Caco-2 (cell line): Measurements from ENCODE around the gene KIF18A. TPM values are rescaled to one million over a fixed set of nuclear protein-coding genes. Genes with fewer than 3 reads are reported as not detected.

Source experiments
- BruUV-seq: library from RNA; stranded (reverse); fragments of 400-500 nt; replicated peaks from 2 replicates; lab custom pipeline; 2021; lab: Mats Ljungman, UMichigan
- CTCF ChIA-PET: fragments of 300-600 bp; sonication (Branson Sonifier 250); formaldehyde crosslinking; loops from one replicate; lab custom pipeline; 2022; ENCODE audit warnings: antibody characterized with exemption; lab: Charles Lee
- POLR2A ChIA-PET: fragments of 300-600 bp; sonication (Branson Sonifier 250); formaldehyde crosslinking; loops from one replicate; lab custom pipeline; 2022; ENCODE audit warnings: antibody characterized with exemption; lab: Charles Lee
- DNase-seq, 2 experiments: peaks; one replicate each; pipeline versions ENCODE4 v3.0.0 to v3.0.0-alpha.2; 2020 to 2022
- H3K27me3 ChIP-seq: replicated peaks from 2 replicates; pipeline ENCODE4 v1.6.0; 2011; ENCODE audit warnings: low read length; ENCODE audit not compliant: control insufficient read depth, insufficient read depth
- H3K36me3 ChIP-seq: 2 replicates; pipeline ENCODE4 v1.5.1; 2011; ENCODE audit warnings: low read length; ENCODE audit not compliant: control insufficient read depth, insufficient read depth
- H3K4me1 ChIP-seq: fragments of 250-450 bp; sonication (Bioruptor Pico); 2 replicates; pipeline ENCODE4 v1.5.1; 2020; ENCODE audit warnings: mild to moderate bottlenecking
- H3K4me3 ChIP-seq: 2 replicates; pipeline ENCODE4 v1.5.1; 2011; ENCODE audit warnings: low read depth, mild to moderate bottlenecking, control low read depth, low read length
- H3K9me3 ChIP-seq: fragments of 250-450 bp; sonication (Bioruptor Pico); 2 replicates; pipeline ENCODE4 v1.5.1; 2020; ENCODE audit warnings: mild to moderate bottlenecking, moderate library complexity
- H3K27ac Mint-ChIP-seq: one replicate; pipeline ENCODE4 v1.8.0; 2022; ENCODE audit warnings: mixed read lengths; ENCODE audit not compliant: unreplicated experiment
- H3K27me3 Mint-ChIP-seq: one replicate; pipeline ENCODE4 v1.8.0; 2022; ENCODE audit warnings: mixed read lengths; ENCODE audit not compliant: insufficient read depth, unreplicated experiment
- H3K36me3 Mint-ChIP-seq: one replicate; pipeline ENCODE4 v1.8.0; 2022; ENCODE audit warnings: mild to moderate bottlenecking, mixed read lengths; ENCODE audit not compliant: insufficient read depth, unreplicated experiment
- H3K4me1 Mint-ChIP-seq: one replicate; pipeline ENCODE4 v1.8.0; 2022; ENCODE audit warnings: low read depth, mixed read lengths; ENCODE audit not compliant: unreplicated experiment
- H3K4me3 Mint-ChIP-seq: one replicate; pipeline ENCODE4 v1.8.0; 2022; ENCODE audit warnings: mild to moderate bottlenecking, moderate library complexity, mixed read lengths; ENCODE audit not compliant: unreplicated experiment
- H3K9me3 Mint-ChIP-seq: one replicate; pipeline ENCODE4 v1.8.0; 2022; ENCODE audit warnings: mixed read lengths; ENCODE audit not compliant: unreplicated experiment
- intact Hi-C: fragments of 100-400 bp; cut with micrococcal nuclease; formaldehyde crosslinking; loops from one replicate; pipeline ENCODE4 v1.10.0; 2022; ENCODE audit not compliant: unreplicated experiment
- total RNA-seq: library from RNA; stranded (reverse); gene quantifications from 2 replicates; pipeline ENCODE4 v1.2.3, GENCODE V29; 2022
- TF ChIP-seq, protein P1 (sequence below), 2 experiments: fragments of 200-600 bp in 1 of 2; IDR thresholded peaks; 1 replicate in 1 of 2; 2 replicates in 1 of 2; pipeline versions ENCODE4 v1.5.1 to v1.8.0; 2011 to 2022; ENCODE audit warnings: antibody characterized with exemption in 1 of 2, control low read depth in 1 of 2, inconsistent platforms in 1 of 2, low read depth in 1 of 2, low read length in 1 of 2, mild to moderate bottlenecking in 1 of 2, moderate library complexity in 1 of 2; ENCODE audit not compliant: insufficient read depth in 1 of 2, severe bottlenecking in 1 of 2, unreplicated experiment in 1 of 2

KIF18A gene
- total RNA-seq, 1 experiment from 2014 or later = 22.3 TPM

DNA sequence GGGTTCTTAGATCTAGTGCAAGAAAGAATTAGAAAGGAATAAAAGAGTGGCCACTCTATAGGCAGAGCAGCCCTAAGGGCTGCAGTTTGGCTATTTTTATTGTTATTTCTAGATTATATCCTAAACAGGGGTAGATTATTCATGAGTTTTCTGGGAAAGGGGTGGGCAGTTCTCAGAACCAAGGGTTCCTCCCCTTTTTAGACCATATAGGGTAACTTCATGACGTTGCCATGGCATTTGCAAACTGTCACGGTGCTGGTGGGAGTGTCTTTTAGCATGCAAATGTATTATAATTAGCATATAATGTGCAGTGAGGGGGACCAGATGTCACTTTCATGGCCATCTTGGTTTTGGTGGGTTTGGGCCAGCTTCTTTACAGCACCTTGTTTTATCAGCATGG lies 44.8 kb upstream of the KIF18A start:
- intact Hi-C loops = no loop called here
- H3K4me1 Mint-ChIP-seq = no peaks in the 10 kb centered on the region
- BruUV-seq = no TSS peak
- peaks cover 5% of the 10 kb centered on the region for H3K36me3 Mint-ChIP-seq
- CTCF ChIA-PET = no interaction called here
- TF ChIP-seq, protein P1, sequence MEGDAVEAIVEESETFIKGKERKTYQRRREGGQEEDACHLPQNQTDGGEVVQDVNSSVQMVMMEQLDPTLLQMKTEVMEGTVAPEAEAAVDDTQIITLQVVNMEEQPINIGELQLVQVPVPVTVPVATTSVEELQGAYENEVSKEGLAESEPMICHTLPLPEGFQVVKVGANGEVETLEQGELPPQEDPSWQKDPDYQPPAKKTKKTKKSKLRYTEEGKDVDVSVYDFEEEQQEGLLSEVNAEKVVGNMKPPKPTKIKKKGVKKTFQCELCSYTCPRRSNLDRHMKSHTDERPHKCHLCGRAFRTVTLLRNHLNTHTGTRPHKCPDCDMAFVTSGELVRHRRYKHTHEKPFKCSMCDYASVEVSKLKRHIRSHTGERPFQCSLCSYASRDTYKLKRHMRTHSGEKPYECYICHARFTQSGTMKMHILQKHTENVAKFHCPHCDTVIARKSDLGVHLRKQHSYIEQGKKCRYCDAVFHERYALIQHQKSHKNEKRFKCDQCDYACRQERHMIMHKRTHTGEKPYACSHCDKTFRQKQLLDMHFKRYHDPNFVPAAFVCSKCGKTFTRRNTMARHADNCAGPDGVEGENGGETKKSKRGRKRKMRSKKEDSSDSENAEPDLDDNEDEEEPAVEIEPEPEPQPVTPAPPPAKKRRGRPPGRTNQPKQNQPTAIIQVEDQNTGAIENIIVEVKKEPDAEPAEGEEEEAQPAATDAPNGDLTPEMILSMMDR (IDR thresholded peaks at IDR 0.05; ENCODE audit: insufficient read depth in 1 of 2, low read depth in 1 of 2, low read length in 1 of 2, severe bottlenecking in 1 of 2, unreplicated experiment in 1 of 2) = no peak
- no peak overlapping the region for H3K4me3 Mint-ChIP-seq
- H3K27ac Mint-ChIP-seq = no peak overlapping the region
- H3K27me3 Mint-ChIP-seq = no peaks in the 10 kb centered on the region
- Histone ChIP-seq H3K4me3 (no peak overlapping the region), H3K4me1 (no peaks in the 10 kb centered on the region), H3K27me3 (no peaks in the 10 kb centered on the region), H3K9me3 (no peaks in the 10 kb centered on the region), H3K36me3 (no peaks in the 10 kb centered on the region)
- POLR2A ChIA-PET = no interaction called here
- no peaks in the 10 kb centered on the region for H3K9me3 Mint-ChIP-seq
- no peak for DNase-seq

DNA sequence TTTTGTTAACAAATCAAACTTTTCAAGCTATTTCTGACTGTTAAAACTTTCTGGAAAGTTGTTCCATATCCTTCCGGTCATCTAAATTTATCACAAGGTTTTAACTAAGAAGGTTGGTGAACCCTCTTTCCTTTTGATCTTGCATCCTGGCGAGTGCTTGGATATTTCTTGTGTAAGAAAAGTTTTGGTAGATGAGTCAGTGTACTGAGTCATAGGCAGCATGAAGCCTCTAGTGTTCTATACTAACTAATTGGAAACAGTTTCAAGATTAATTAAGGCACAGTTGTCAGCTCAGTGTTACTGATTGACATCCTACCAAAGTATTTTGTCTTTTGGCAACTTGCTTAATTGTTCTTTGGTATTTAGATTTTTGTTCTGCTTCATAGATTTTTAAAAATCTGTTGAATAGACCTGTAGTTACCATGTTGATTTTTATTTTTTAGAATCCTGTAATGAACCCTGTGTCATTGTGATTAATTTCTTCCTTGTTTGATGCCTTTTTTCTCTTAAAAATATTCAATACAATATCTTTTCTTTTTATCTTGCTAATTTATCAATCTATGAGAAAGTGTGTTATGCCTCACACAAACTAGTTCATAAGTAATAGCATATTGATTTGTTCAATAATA lies 38.3 kb upstream of the KIF18A start:
- H3K9me3 ChIP-seq = no peaks in the 10 kb centered on the region
- no peak overlapping the region for H3K4me3 ChIP-seq

DNA sequence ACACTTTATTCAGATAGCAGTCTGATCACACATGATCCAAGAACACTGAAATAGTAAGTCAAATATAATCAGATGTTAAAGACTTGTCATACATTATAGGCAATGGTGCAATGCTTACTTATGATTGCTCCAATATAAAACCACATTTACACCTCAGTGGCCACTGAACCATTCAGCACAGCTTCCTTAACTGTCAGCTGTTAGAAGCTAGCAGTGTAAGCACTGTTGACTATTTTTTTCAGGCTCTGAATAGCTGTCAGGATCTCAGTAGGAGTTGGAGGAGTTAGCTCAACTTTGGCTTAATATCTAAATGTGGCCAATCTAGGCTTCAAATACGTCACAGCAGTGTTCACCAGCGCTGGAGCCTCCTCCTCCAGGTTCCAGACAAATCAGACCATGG lies 36.9 kb upstream of the KIF18A start:
- no peaks in the 10 kb centered on the region for H3K4me1 Mint-ChIP-seq
- peaks cover 12% of the 10 kb centered on the region for H3K36me3 Mint-ChIP-seq
- H3K27me3 Mint-ChIP-seq = no peaks in the 10 kb centered on the region
- no peak overlapping the region for H3K27ac Mint-ChIP-seq
- TF ChIP-seq, protein P1 (IDR thresholded peaks at IDR 0.05; ENCODE audit: insufficient read depth in 1 of 2, low read depth in 1 of 2, low read length in 1 of 2, severe bottlenecking in 1 of 2, unreplicated experiment in 1 of 2) = no peak
- H3K9me3 Mint-ChIP-seq = peaks cover 27% of the 10 kb centered on the region
- no peak overlapping the region for H3K4me3 ChIP-seq
- H3K36me3 ChIP-seq = no peaks in the 10 kb centered on the region
- no peaks in the 10 kb centered on the region; the same call in 1 of the 2 replicates for H3K9me3 ChIP-seq
- DNase-seq = no peak
- no TSS peak for BruUV-seq
- H3K4me1 ChIP-seq = no peaks in the 10 kb centered on the region
- H3K4me3 Mint-ChIP-seq = no peak overlapping the region
- H3K27me3 ChIP-seq = no peaks in the 10 kb centered on the region
- ChIA-PET CTCF (no interaction called here), POLR2A (no interaction called here)
- intact Hi-C loops = no loop called here

More for the DNA sequence above, 38.3 kb upstream of the KIF18A start:
- peaks cover 6% of the 10 kb centered on the region for H3K36me3 Mint-ChIP-seq
- no peak overlapping the region for H3K4me3 Mint-ChIP-seq
- H3K27ac Mint-ChIP-seq = no peak overlapping the region
- no peaks in the 10 kb centered on the region for H3K4me1 Mint-ChIP-seq
- H3K4me1 ChIP-seq = no peaks in the 10 kb centered on the region
- no peaks in the 10 kb centered on the region for H3K27me3 ChIP-seq
- H3K9me3 Mint-ChIP-seq = peaks cover 12% of the 10 kb centered on the region
- no TSS peak for BruUV-seq
- POLR2A ChIA-PET = no interaction called here
- intact Hi-C loops = no loop called here
- no peaks in the 10 kb centered on the region for H3K36me3 ChIP-seq
- CTCF ChIA-PET = no interaction called here
- DNase-seq = no peak
- H3K27me3 Mint-ChIP-seq = no peaks in the 10 kb centered on the region
- TF ChIP-seq, protein P1 (IDR thresholded peaks at IDR 0.05; ENCODE audit: insufficient read depth in 1 of 2, low read depth in 1 of 2, low read length in 1 of 2, severe bottlenecking in 1 of 2, unreplicated experiment in 1 of 2) = no peak
